Measurements from ENCODE around the gene SIVA1. TPM values are rescaled to one million over a fixed set of nuclear protein-coding genes. Genes with fewer than 3 reads are reported as not detected.
A peak's percentile ranks its signal among the peaks of the same experiment; 100 is the strongest.

The SIVA1 gene
- total and polyA plus RNA-seq, 7 experiments from 2014 or later = 61.4 to 276 (median 91.6) TPM

- Histone ChIP-seq H3K4me3 (ENCODE audit: low read length) (no peak overlapping the region), H3K27ac (ENCODE audit: low read depth, low read length) (peak overlapping the region; percentile 35), H3K9me3 (ENCODE audit: control insufficient read depth in 2 of 3, low read length in 3 of 3) (no peaks in the 10 kb centered on the region), H3K36me3 (ENCODE audit: control insufficient read depth in 2 of 3, insufficient read depth in 3 of 3, low read length in 3 of 3) (peaks cover 0 to 39% (median 2%) of the 10 kb centered on the region in 3 experiments), H3K27me3 (ENCODE audit: control insufficient read depth in 2 of 2, insufficient read depth in 2 of 2, low read length in 2 of 2) (no peaks in the 10 kb centered on the region), H3K4me1 (ENCODE audit: control insufficient read depth in 2 of 2, insufficient read depth in 2 of 2, low read length in 2 of 2) (peaks cover 9 to 11% of the 10 kb centered on the region in 2 donors)
- Mint-ChIP-seq H3K27ac (peak overlapping the region in 2 of 9 donors; percentile 21 to 38), H3K4me3 (peak overlapping the region in 3 of 10 donors; percentile 19 to 66 (median 32)), H3K27me3 (no peaks in the 10 kb centered on the region), H3K4me1 (peaks cover 0 to 23% (median 16%) of the 10 kb centered on the region in 7 donors), H3K36me3 (no peaks in the 10 kb centered on the region), H3K9me3 (no peaks in the 10 kb centered on the region)
- ChIA-PET POLR2A (interaction anchor here (1.3 kb wide), 1 partner anchor 15 kb away, joined by 4 read pairs; the partner anchor contains the start of gene ZBTB42), CTCF (no interaction called here)
- intact Hi-C loops (cut with micrococcal nuclease) = no loop called here
- no peak for DNase-seq
- ATAC-seq = no peak
Observed at GRCh38 chr14:104785708-104786080, 32.7 kb downstream of the SIVA1 start.

GRCh38 chr14:104786091-104786586 lies 33.2 kb downstream of the SIVA1 start:
- CTCF ChIA-PET = interaction anchor here (1.0 kb wide), 1 partner anchor 16 kb away, joined by 3 read pairs; no protein-coding TSS in a partner anchor
- peaks cover 0 to 26% (median 16%) of the 10 kb centered on the region in 7 donors for H3K4me1 Mint-ChIP-seq
- peak overlapping the region in 2 of 10 donors; percentile 6 to 66 for H3K4me3 Mint-ChIP-seq
- H3K9me3 Mint-ChIP-seq = no peaks in the 10 kb centered on the region
- peak; percentile 60 for ATAC-seq
- intact Hi-C loops (cut with micrococcal nuclease) = no loop called here
- peak overlapping the region in 3 of 9 donors; percentile 32 to 41 (median 38) for H3K27ac Mint-ChIP-seq
- H3K4me1 ChIP-seq (ENCODE audit: control insufficient read depth in 2 of 2, insufficient read depth in 2 of 2, low read length in 2 of 2) = peaks cover 9 to 11% of the 10 kb centered on the region in 2 donors
- peak overlapping the region; percentile 35 for H3K27ac ChIP-seq (ENCODE audit: low read depth, low read length)
- DNase-seq = no peak
- peaks cover 0 to 39% (median 4%) of the 10 kb centered on the region in 3 experiments for H3K36me3 ChIP-seq (ENCODE audit: control insufficient read depth in 2 of 3, insufficient read depth in 3 of 3, low read length in 3 of 3)
- no peak overlapping the region for H3K4me3 ChIP-seq (ENCODE audit: low read length)
- POLR2A ChIA-PET = interaction anchor here (1.0 kb wide), 1 partner anchor 15 kb away, joined by 3 read pairs; the partner anchor contains the start of gene ZBTB42
- H3K27me3 ChIP-seq (ENCODE audit: control insufficient read depth in 2 of 2, insufficient read depth in 2 of 2, low read length in 2 of 2) = no peaks in the 10 kb centered on the region
- no peaks in the 10 kb centered on the region for H3K36me3 Mint-ChIP-seq
- H3K27me3 Mint-ChIP-seq = no peaks in the 10 kb centered on the region
- H3K9me3 ChIP-seq (ENCODE audit: control insufficient read depth in 2 of 3, low read length in 3 of 3) = no peaks in the 10 kb centered on the region

- H3K4me1 Mint-ChIP-seq = peaks cover 0 to 32% (median 20%) of the 10 kb centered on the region in 7 donors
- H3K9me3 Mint-ChIP-seq = no peaks in the 10 kb centered on the region
- peaks cover 0 to 41% (median 4%) of the 10 kb centered on the region in 3 experiments for H3K36me3 ChIP-seq (ENCODE audit: control insufficient read depth in 2 of 3, insufficient read depth in 3 of 3, low read length in 3 of 3)
- DNase-seq (no peak), ATAC-seq (no peak)
- H3K4me1 ChIP-seq (ENCODE audit: control insufficient read depth in 2 of 2, insufficient read depth in 2 of 2, low read length in 2 of 2) = peaks cover 9 to 11% of the 10 kb centered on the region in 2 donors
- no peaks in the 10 kb centered on the region for H3K27me3 Mint-ChIP-seq
- no peaks in the 10 kb centered on the region for H3K9me3 ChIP-seq (ENCODE audit: control insufficient read depth in 2 of 3, low read length in 3 of 3)
- peak overlapping the region in 2 of 9 donors; percentile 32 to 51 for H3K27ac Mint-ChIP-seq
- H3K4me3 Mint-ChIP-seq = peak overlapping the region in 2 of 10 donors; percentile 6 to 66
- H3K4me3 ChIP-seq (ENCODE audit: low read length) = no peak overlapping the region
- no peaks in the 10 kb centered on the region for H3K27me3 ChIP-seq (ENCODE audit: control insufficient read depth in 2 of 2, insufficient read depth in 2 of 2, low read length in 2 of 2)
- peaks cover 0 to 4% (median 0%) of the 10 kb centered on the region in 5 donors for H3K36me3 Mint-ChIP-seq
- CTCF ChIA-PET = interaction anchor here (0.6 to 1.0 kb wide), 2 partner anchors 17 to 22 kb away, joined by 3 read pairs; no protein-coding TSS in a partner anchor
- no peak overlapping the region for H3K27ac ChIP-seq (ENCODE audit: low read depth, low read length)
- POLR2A ChIA-PET = interaction anchor here (1.0 to 1.2 kb wide), 3 partner anchors 13 to 92 kb away, joined by 3 read pairs; partner anchors contain the start of gene ZBTB42
- intact Hi-C loops (cut with micrococcal nuclease) = no loop called here
Observed at GRCh38 chr14:104786726-104787675, 34.1 kb downstream of the SIVA1 start.

- Mint-ChIP-seq H3K36me3 (peaks cover 0 to 4% (median 0%) of the 10 kb centered on the region in 5 donors), H3K27me3 (no peaks in the 10 kb centered on the region), H3K27ac (peak overlapping the region in 1 of 9 donors; percentile 14), H3K4me3 (peak overlapping the region in 1 of 10 donors; percentile 48), H3K9me3 (no peaks in the 10 kb centered on the region), H3K4me1 (peaks cover 0 to 36% (median 21%) of the 10 kb centered on the region in 7 donors)
- H3K9me3 ChIP-seq (ENCODE audit: control insufficient read depth in 2 of 3, low read length in 3 of 3) = no peaks in the 10 kb centered on the region
- DNase-seq (no peak), ATAC-seq (peak; percentile 33)
- no peak overlapping the region for H3K4me3 ChIP-seq (ENCODE audit: low read length)
- H3K36me3 ChIP-seq (ENCODE audit: control insufficient read depth in 2 of 3, insufficient read depth in 3 of 3, low read length in 3 of 3) = peaks cover 0 to 46% (median 4%) of the 10 kb centered on the region in 3 experiments
- peaks cover 9 to 15% of the 10 kb centered on the region in 2 donors for H3K4me1 ChIP-seq (ENCODE audit: control insufficient read depth in 2 of 2, insufficient read depth in 2 of 2, low read length in 2 of 2)
- POLR2A ChIA-PET = interaction anchor here (1.2 kb wide), 2 partner anchors 12 to 93 kb away, joined by 3 read pairs; no protein-coding TSS in a partner anchor
- CTCF ChIA-PET = interaction anchor here (0.6 kb wide), 1 partner anchor 23 kb away, joined by 3 read pairs; no protein-coding TSS in a partner anchor
- intact Hi-C loops (cut with micrococcal nuclease) = no loop called here
- no peaks in the 10 kb centered on the region for H3K27me3 ChIP-seq (ENCODE audit: control insufficient read depth in 2 of 2, insufficient read depth in 2 of 2, low read length in 2 of 2)
- H3K27ac ChIP-seq (ENCODE audit: low read depth, low read length) = no peak overlapping the region
Observed at GRCh38 chr14:104787736-104788135, 34.8 kb downstream of the SIVA1 start.

GRCh38 chr14:104788161-104788818 lies 35.3 kb downstream of the SIVA1 start:
- peak overlapping the region in 1 of 10 donors; percentile 48 for H3K4me3 Mint-ChIP-seq

More at GRCh38 chr14:104788161-104788818, 35.3 kb downstream of the SIVA1 start:
- Histone ChIP-seq H3K27ac (ENCODE audit: low read depth, low read length) (no peak overlapping the region), H3K27me3 (ENCODE audit: control insufficient read depth in 2 of 2, insufficient read depth in 2 of 2, low read length in 2 of 2) (no peaks in the 10 kb centered on the region), H3K36me3 (ENCODE audit: control insufficient read depth in 2 of 3, insufficient read depth in 3 of 3, low read length in 3 of 3) (peaks cover 0 to 46% (median 4%) of the 10 kb centered on the region in 3 experiments), H3K4me1 (ENCODE audit: control insufficient read depth in 2 of 2, insufficient read depth in 2 of 2, low read length in 2 of 2) (peaks cover 12 to 20% of the 10 kb centered on the region in 2 donors), H3K9me3 (ENCODE audit: control insufficient read depth in 2 of 3, low read length in 3 of 3) (no peaks in the 10 kb centered on the region), H3K4me3 (ENCODE audit: low read length) (no peak overlapping the region)
- CTCF ChIA-PET = no interaction called here
- no peaks in the 10 kb centered on the region for H3K9me3 Mint-ChIP-seq
- DNase-seq (no peak), ATAC-seq (no peak)
- peaks cover 3 to 41% (median 27%) of the 10 kb centered on the region in 7 donors for H3K4me1 Mint-ChIP-seq
- POLR2A ChIA-PET = interaction anchor here (1.2 kb wide), 2 partner anchors 12 to 93 kb away, joined by 3 read pairs; no protein-coding TSS in a partner anchor
- peaks cover 0 to 4% (median 0%) of the 10 kb centered on the region in 5 donors for H3K36me3 Mint-ChIP-seq
- H3K27ac Mint-ChIP-seq = peak overlapping the region in 2 of 9 donors; percentile 5 to 14
- H3K27me3 Mint-ChIP-seq = no peaks in the 10 kb centered on the region
- intact Hi-C loops (cut with micrococcal nuclease) = no loop called here

Measured in naive thymus-derived CD4-positive, alpha-beta T cell (primary cell).